Naive thymus-derived CD4-positive, alpha-beta T cell (primary cell): ENCODE measurements around the gene NEDD4L. TPM values are rescaled to one million over a fixed set of nuclear protein-coding genes. Genes with fewer than 3 reads are reported as not detected.

Experiments used
- ATAC-seq: fragments of 150-1000 bp; cut with Tn5 transposase; 2 replicates; pipeline ENCODE4 v1.10.0; 2021; ENCODE audit warnings: mild to moderate bottlenecking, moderate library complexity
- CTCF ChIA-PET: fragments of 350-600 bp; sonication (Branson Sonifier 250); formaldehyde crosslinking; loops from one replicate; lab custom pipeline; 2021; ENCODE audit warnings: antibody characterized with exemption; lab: Charles Lee
- POLR2A ChIA-PET: fragments of 350-600 bp; sonication (Branson Sonifier 250); formaldehyde crosslinking; loops from one replicate; lab custom pipeline; 2021; ENCODE audit warnings: antibody characterized with exemption, inconsistent platforms; lab: Charles Lee
- DNase-seq, 9 donors: peaks; one replicate each; pipeline versions ENCODE4 v3.0.0 to v3.0.0-alpha.2; 2020 to 2022; ENCODE audit warnings: mixed read lengths in 1 of 9
- H3K27ac ChIP-seq: one replicate; pipeline ENCODE4 v1.7.0; 2013; ENCODE audit warnings: mild to moderate bottlenecking, low read depth, low read length, moderate library complexity
- H3K27me3 ChIP-seq, 2 donors: one replicate each; pipeline ENCODE4 v1.7.0; 2013; ENCODE audit warnings: low read length in 2 of 2, mild to moderate bottlenecking in 2 of 2, moderate library complexity in 2 of 2; ENCODE audit not compliant: control insufficient read depth in 2 of 2, insufficient read depth in 2 of 2
- H3K36me3 ChIP-seq, 3 experiments: 1 replicate in 2 of 3; 2 replicates in 1 of 3; pipeline ENCODE4 v1.7.0; 2013; ENCODE audit warnings: low read length in 3 of 3, mild to moderate bottlenecking in 3 of 3, moderate library complexity in 1 of 3; ENCODE audit not compliant: insufficient read depth in 3 of 3, control insufficient read depth in 2 of 3
- H3K4me1 ChIP-seq, 2 donors: one replicate each; pipeline ENCODE4 v1.7.0; 2013; ENCODE audit warnings: low read length in 2 of 2, mild to moderate bottlenecking in 2 of 2, moderate library complexity in 1 of 2; ENCODE audit not compliant: control insufficient read depth in 2 of 2, insufficient read depth in 2 of 2
- H3K4me3 ChIP-seq: 2 replicates; pipeline ENCODE4 v1.7.0; 2013; ENCODE audit warnings: mild to moderate bottlenecking, low read length
- H3K9me3 ChIP-seq, 3 experiments: 1 replicate in 2 of 3; 2 replicates in 1 of 3; pipeline ENCODE4 v1.7.0; 2013; ENCODE audit warnings: low read length in 3 of 3; ENCODE audit not compliant: control insufficient read depth in 2 of 3
- H3K27ac Mint-ChIP-seq, 9 donors: one replicate each; pipeline ENCODE4 v1.8.0; 2020 to 2022; ENCODE audit warnings: mixed read lengths in 9 of 9, mild to moderate bottlenecking in 8 of 9, moderate library complexity in 5 of 9, inconsistent platforms in 2 of 9
- H3K27me3 Mint-ChIP-seq, 5 donors: one replicate each; pipeline ENCODE4 v1.8.0; 2021 to 2022; ENCODE audit warnings: mixed read lengths in 5 of 5, mild to moderate bottlenecking in 1 of 5
- H3K36me3 Mint-ChIP-seq, 5 donors: one replicate each; pipeline ENCODE4 v1.8.0; 2020 to 2022; ENCODE audit warnings: mixed read lengths in 5 of 5, mild to moderate bottlenecking in 3 of 5, inconsistent platforms in 1 of 5
- H3K4me1 Mint-ChIP-seq, 7 donors: one replicate each; pipeline ENCODE4 v1.8.0; 2020 to 2022; ENCODE audit warnings: mixed read lengths in 7 of 7, mild to moderate bottlenecking in 3 of 7, inconsistent platforms in 1 of 7
- H3K4me3 Mint-ChIP-seq, 10 donors: one replicate each; pipeline ENCODE4 v1.8.0; 2020 to 2022; ENCODE audit warnings: mild to moderate bottlenecking in 10 of 10, mixed read lengths in 10 of 10, moderate library complexity in 6 of 10, inconsistent platforms in 2 of 10
- H3K9me3 Mint-ChIP-seq, 11 donors: one replicate each; pipeline ENCODE4 v1.8.0; 2020 to 2022; ENCODE audit warnings: mixed read lengths in 11 of 11, mild to moderate bottlenecking in 4 of 11, inconsistent platforms in 1 of 11, moderate library complexity in 1 of 11
- intact Hi-C, 2 donors: fragments of 100-400 bp; cut with micrococcal nuclease; formaldehyde crosslinking; loops; one replicate each; pipeline ENCODE4 v1.15.1; 2023
- polyA plus RNA-seq, 2 donors: library from polyadenylated mRNA; unstranded; fragments of 300-500 nt; fragmentation: Illumina TruSeq; gene quantifications; one replicate each; pipeline ENCODE4 v1.2.3, GENCODE V29; 2021
- total RNA-seq, 6 experiments: library from RNA in 5 of 6; stranded (reverse) in 5 of 6; gene quantifications; 1 replicate in 5 of 6; 2 replicates in 1 of 6; pipeline ENCODE4 v1.2.3 and lab custom pipeline; 2021 to 2026

NEDD4L gene
- total and polyA plus RNA-seq, 7 experiments from 2014 or later: 1.1 to 10.3 (median 4.2) TPM

GRCh38 chr18:58148954-58149471, 105.0 kb downstream of the NEDD4L start:
- Histone ChIP-seq H3K36me3 (no peaks in the 10 kb centered on the region), H3K4me1 (no peaks in the 10 kb centered on the region), H3K9me3 (no peaks in the 10 kb centered on the region), H3K4me3 (no peak overlapping the region), H3K27me3 (no peaks in the 10 kb centered on the region), H3K27ac (no peak overlapping the region)
- H3K4me1 Mint-ChIP-seq: no peaks in the 10 kb centered on the region
- H3K36me3 Mint-ChIP-seq: no peaks in the 10 kb centered on the region
- ChIA-PET POLR2A (no interaction called here), CTCF (interaction anchor here (1.3 kb wide), 1 partner anchor 173 kb away, joined by 3 read pairs; no protein-coding TSS in a partner anchor)
- no peak for ATAC-seq
- peaks cover 0 to 4% (median 0%) of the 10 kb centered on the region in 5 donors for H3K27me3 Mint-ChIP-seq
- DNase-seq: no peak
- intact Hi-C loops: no loop called here
- H3K27ac Mint-ChIP-seq: no peak overlapping the region
- H3K9me3 Mint-ChIP-seq: peaks cover 0 to 1% (median 0%) of the 10 kb centered on the region in 11 donors
- H3K4me3 Mint-ChIP-seq: no peak overlapping the region

- peaks cover 0 to 1% (median 0%) of the 10 kb centered on the region in 11 donors for H3K9me3 Mint-ChIP-seq
- ATAC-seq (no peak), DNase-seq (no peak)
- no peaks in the 10 kb centered on the region for H3K36me3 ChIP-seq
- H3K27ac ChIP-seq: no peak overlapping the region
- intact Hi-C loops: no loop called here
- H3K36me3 Mint-ChIP-seq: no peaks in the 10 kb centered on the region
- H3K4me1 ChIP-seq: no peaks in the 10 kb centered on the region
- no peaks in the 10 kb centered on the region for H3K9me3 ChIP-seq
- POLR2A ChIA-PET: no interaction called here
- CTCF ChIA-PET: no interaction called here
- H3K27me3 ChIP-seq: no peaks in the 10 kb centered on the region
- H3K27ac Mint-ChIP-seq: no peak overlapping the region
- H3K4me3 Mint-ChIP-seq: no peak overlapping the region
- H3K4me3 ChIP-seq: no peak overlapping the region
- H3K27me3 Mint-ChIP-seq: peaks cover 0 to 4% (median 0%) of the 10 kb centered on the region in 5 donors
- no peaks in the 10 kb centered on the region for H3K4me1 Mint-ChIP-seq
Observed at GRCh38 chr18:58150772-58151171, 106.7 kb downstream of the NEDD4L start.

GRCh38 chr18:58152216-58152615, 108.2 kb downstream of the NEDD4L start:
- no peak overlapping the region for H3K27ac Mint-ChIP-seq
- ATAC-seq: no peak
- ChIA-PET CTCF (no interaction called here), POLR2A (no interaction called here)
- no peaks in the 10 kb centered on the region for H3K4me1 Mint-ChIP-seq
- no peaks in the 10 kb centered on the region for H3K36me3 Mint-ChIP-seq
- Histone ChIP-seq H3K4me1 (no peaks in the 10 kb centered on the region), H3K27ac (no peak overlapping the region), H3K4me3 (no peak overlapping the region), H3K27me3 (no peaks in the 10 kb centered on the region), H3K36me3 (no peaks in the 10 kb centered on the region), H3K9me3 (no peaks in the 10 kb centered on the region)
- no peak for DNase-seq
- H3K4me3 Mint-ChIP-seq: no peak overlapping the region
- intact Hi-C loops: no loop called here
- peaks cover 0 to 1% (median 0%) of the 10 kb centered on the region in 11 donors for H3K9me3 Mint-ChIP-seq
- H3K27me3 Mint-ChIP-seq: peaks cover 0 to 3% (median 0%) of the 10 kb centered on the region in 5 donors

GRCh38 chr18:58152891-58153290, 108.9 kb downstream of the NEDD4L start:
- Histone ChIP-seq H3K36me3 (no peaks in the 10 kb centered on the region), H3K4me3 (no peak overlapping the region)
- H3K27me3 Mint-ChIP-seq: peaks cover 0 to 3% (median 0%) of the 10 kb centered on the region in 5 donors

GRCh38 chr18:58156516-58156915, 112.5 kb downstream of the NEDD4L start:
- H3K9me3 ChIP-seq: no peaks in the 10 kb centered on the region
- POLR2A ChIA-PET: no interaction called here
- peaks cover 0 to 7% (median 2%) of the 10 kb centered on the region in 5 donors for H3K27me3 Mint-ChIP-seq
- no peak for DNase-seq
- H3K9me3 Mint-ChIP-seq: no peaks in the 10 kb centered on the region
- H3K36me3 Mint-ChIP-seq: no peaks in the 10 kb centered on the region
- CTCF ChIA-PET: no interaction called here
- H3K4me1 ChIP-seq: no peaks in the 10 kb centered on the region
- no peak overlapping the region for H3K4me3 Mint-ChIP-seq
- ATAC-seq: no peak
- no peak overlapping the region for H3K4me3 ChIP-seq
- intact Hi-C loops: no loop called here
- H3K27ac ChIP-seq: no peak overlapping the region
- H3K27ac Mint-ChIP-seq: no peak overlapping the region
- no peaks in the 10 kb centered on the region for H3K27me3 ChIP-seq
- H3K4me1 Mint-ChIP-seq: no peaks in the 10 kb centered on the region
- no peaks in the 10 kb centered on the region for H3K36me3 ChIP-seq

More at GRCh38 chr18:58152891-58153290, 108.9 kb downstream of the NEDD4L start:
- Mint-ChIP-seq H3K4me3 (no peak overlapping the region), H3K4me1 (no peaks in the 10 kb centered on the region), H3K9me3 (no peaks in the 10 kb centered on the region), H3K36me3 (no peaks in the 10 kb centered on the region), H3K27ac (no peak overlapping the region)
- Histone ChIP-seq H3K27ac (no peak overlapping the region), H3K27me3 (no peaks in the 10 kb centered on the region), H3K4me1 (no peaks in the 10 kb centered on the region), H3K9me3 (no peaks in the 10 kb centered on the region)
- ChIA-PET CTCF (no interaction called here), POLR2A (no interaction called here)
- ATAC-seq: no peak
- intact Hi-C loops: no loop called here
- DNase-seq: no peak

DNA sequence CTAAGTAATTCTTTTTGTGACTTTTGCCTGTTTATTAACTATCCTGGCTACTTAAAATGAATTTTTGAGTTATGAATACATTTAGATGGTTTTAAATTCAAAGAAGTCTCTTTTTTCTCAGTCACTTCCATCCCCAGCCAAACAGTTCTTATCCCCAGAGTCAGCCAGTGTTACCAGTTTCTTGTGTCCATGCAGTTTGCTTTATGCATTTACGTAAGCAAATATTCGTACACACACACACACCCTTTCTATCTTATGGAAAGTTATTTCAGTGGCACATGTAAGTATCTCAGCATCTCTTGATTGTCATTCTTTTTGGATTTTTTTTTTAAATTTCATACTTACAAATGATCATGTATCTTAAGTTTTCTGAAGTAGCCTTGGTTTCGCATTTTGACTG, 113.2 kb downstream of the NEDD4L start:
- POLR2A ChIA-PET: no interaction called here
- Histone ChIP-seq H3K4me3 (no peak overlapping the region), H3K4me1 (no peaks in the 10 kb centered on the region), H3K27me3 (no peaks in the 10 kb centered on the region), H3K9me3 (no peaks in the 10 kb centered on the region), H3K27ac (no peak overlapping the region), H3K36me3 (no peaks in the 10 kb centered on the region)
- H3K27ac Mint-ChIP-seq: no peak overlapping the region
- intact Hi-C loops: no loop called here
- DNase-seq: no peak
- CTCF ChIA-PET: no interaction called here
- no peaks in the 10 kb centered on the region for H3K9me3 Mint-ChIP-seq
- no peak for ATAC-seq
- peaks cover 0 to 11% (median 2%) of the 10 kb centered on the region in 5 donors for H3K27me3 Mint-ChIP-seq
- H3K4me1 Mint-ChIP-seq: no peaks in the 10 kb centered on the region
- no peak overlapping the region for H3K4me3 Mint-ChIP-seq
- peaks cover 0 to under 1% (median 0%) of the 10 kb centered on the region in 5 donors for H3K36me3 Mint-ChIP-seq

DNA sequence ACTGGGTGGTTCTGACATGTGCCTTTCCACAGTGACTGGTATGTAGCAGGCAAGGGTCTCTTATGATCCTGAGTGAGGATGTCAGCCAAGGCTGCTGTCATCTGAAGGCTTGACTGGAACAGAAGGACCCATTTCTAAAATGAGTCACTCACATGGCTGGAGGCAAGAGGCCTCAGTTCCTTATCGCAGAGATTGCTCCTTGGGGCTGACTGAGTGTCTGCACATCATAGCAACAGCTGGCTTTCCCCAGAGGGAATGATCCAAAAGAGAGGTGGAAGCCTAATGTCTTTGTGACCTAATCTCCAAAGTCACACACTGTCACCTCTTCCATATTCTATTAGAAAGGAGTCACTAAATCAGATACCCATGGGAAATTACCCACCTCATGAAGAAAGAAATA, 114.0 kb downstream of the NEDD4L start:
- ChIA-PET POLR2A (no interaction called here), CTCF (no interaction called here)
- Mint-ChIP-seq H3K9me3 (no peaks in the 10 kb centered on the region), H3K36me3 (peaks cover 0 to 4% (median 0%) of the 10 kb centered on the region in 5 donors), H3K27ac (no peak overlapping the region), H3K4me1 (no peaks in the 10 kb centered on the region), H3K27me3 (peaks cover 0 to 14% (median 2%) of the 10 kb centered on the region in 5 donors), H3K4me3 (no peak overlapping the region)
- H3K9me3 ChIP-seq: no peaks in the 10 kb centered on the region
- ATAC-seq: no peak
- no peak for DNase-seq
- intact Hi-C loops: no loop called here
- no peaks in the 10 kb centered on the region for H3K27me3 ChIP-seq
- no peaks in the 10 kb centered on the region for H3K4me1 ChIP-seq
- H3K27ac ChIP-seq: no peak overlapping the region
- H3K4me3 ChIP-seq: no peak overlapping the region
- no peaks in the 10 kb centered on the region for H3K36me3 ChIP-seq
